ENCODE data around the gene TMEM184C. TPM values are rescaled to one million over a fixed set of nuclear protein-coding genes. Genes with fewer than 3 reads are reported as not detected.

TMEM184C gene
- total RNA-seq, 1 donor from 2014 or later, result 35.7 TPM

DNA sequence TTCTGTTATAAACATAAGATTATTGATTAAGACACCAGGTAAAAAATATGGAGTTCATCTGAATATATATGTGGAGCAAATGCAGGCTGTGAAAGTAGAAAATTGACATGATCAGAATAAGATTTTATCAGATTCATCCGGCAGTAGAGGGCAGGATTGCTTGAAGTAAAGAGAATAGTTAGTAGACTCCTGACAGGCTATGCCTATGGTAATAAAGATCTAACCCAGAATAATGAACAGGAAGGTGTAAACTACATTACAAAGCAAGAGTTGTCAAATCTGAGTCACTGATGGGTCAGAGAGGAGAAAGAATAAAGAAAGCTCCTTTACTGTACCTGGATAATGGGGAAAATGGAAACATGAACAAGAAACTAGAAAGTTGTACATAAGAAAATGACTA is 20.8 kb upstream of the TMEM184C start:
- Histone ChIP-seq H3K36me3 (no peaks in the 10 kb centered on the region), H3K27me3 (no peaks in the 10 kb centered on the region), H3K4me2 (no peak overlapping the region), H3K4me1 (no peaks in the 10 kb centered on the region), H4K20me1 (ENCODE audit: low read depth) (no peaks in the 10 kb centered on the region), H3F3A (ENCODE audit: low read depth) (no peaks in the 10 kb centered on the region), H2AFZ (replicated peaks) (no peak overlapping the region), H3K9me3 (ENCODE audit: low read depth) (no peaks in the 10 kb centered on the region), H3K4me3 (no peak overlapping the region), H3K79me2 (ENCODE audit: low read depth) (no peaks in the 10 kb centered on the region), H3K9ac (no peak overlapping the region), H3K27ac (no peak overlapping the region)
- Mint-ChIP-seq H3K27me3 (ENCODE audit: insufficient read depth, low read depth) (peaks cover 2% of the 10 kb centered on the region), H3K9me3 (peaks cover 2% of the 10 kb centered on the region), H3K27ac (no peak overlapping the region), H3K36me3 (no peaks in the 10 kb centered on the region), H3K4me1 (no peaks in the 10 kb centered on the region), H3K4me3 (no peak overlapping the region)
- TF ChIP-seq, protein P1, sequence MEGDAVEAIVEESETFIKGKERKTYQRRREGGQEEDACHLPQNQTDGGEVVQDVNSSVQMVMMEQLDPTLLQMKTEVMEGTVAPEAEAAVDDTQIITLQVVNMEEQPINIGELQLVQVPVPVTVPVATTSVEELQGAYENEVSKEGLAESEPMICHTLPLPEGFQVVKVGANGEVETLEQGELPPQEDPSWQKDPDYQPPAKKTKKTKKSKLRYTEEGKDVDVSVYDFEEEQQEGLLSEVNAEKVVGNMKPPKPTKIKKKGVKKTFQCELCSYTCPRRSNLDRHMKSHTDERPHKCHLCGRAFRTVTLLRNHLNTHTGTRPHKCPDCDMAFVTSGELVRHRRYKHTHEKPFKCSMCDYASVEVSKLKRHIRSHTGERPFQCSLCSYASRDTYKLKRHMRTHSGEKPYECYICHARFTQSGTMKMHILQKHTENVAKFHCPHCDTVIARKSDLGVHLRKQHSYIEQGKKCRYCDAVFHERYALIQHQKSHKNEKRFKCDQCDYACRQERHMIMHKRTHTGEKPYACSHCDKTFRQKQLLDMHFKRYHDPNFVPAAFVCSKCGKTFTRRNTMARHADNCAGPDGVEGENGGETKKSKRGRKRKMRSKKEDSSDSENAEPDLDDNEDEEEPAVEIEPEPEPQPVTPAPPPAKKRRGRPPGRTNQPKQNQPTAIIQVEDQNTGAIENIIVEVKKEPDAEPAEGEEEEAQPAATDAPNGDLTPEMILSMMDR (IDR thresholded peaks at IDR 0.05), result no peak
- TF ChIP-seq EZH2 (IDR thresholded peaks at IDR 0.05), result no peak
- TF ChIP-seq EZH2phosphoT487 (IDR thresholded peaks at IDR 0.05), result no peak
- no peak for DNase-seq (ENCODE audit: low spot score)

DNA sequence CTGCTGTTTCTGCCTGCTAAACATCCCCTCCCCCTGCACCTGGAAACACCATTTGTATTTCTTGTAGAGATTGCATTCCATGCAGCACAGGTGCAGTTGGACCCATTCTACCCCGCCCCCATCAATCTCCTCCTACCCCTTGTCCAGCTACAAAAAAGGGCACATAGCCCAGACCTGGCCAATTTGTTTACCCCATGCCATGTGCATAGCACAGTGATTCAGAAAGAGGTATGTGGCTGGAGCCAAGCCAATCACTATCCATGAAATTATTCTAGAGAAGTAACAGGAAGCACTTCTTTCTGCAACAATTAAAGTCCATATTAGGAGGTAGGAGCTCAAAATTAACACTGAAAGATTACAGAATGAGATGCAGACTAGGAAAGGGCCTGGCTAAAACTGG is 20.2 kb upstream of the TMEM184C start:
- Histone ChIP-seq H3K9me3 (ENCODE audit: low read depth) (no peaks in the 10 kb centered on the region), H3K27ac (no peak overlapping the region), H4K20me1 (ENCODE audit: low read depth) (no peaks in the 10 kb centered on the region), H3K27me3 (no peaks in the 10 kb centered on the region), H3F3A (ENCODE audit: low read depth) (no peaks in the 10 kb centered on the region), H2AFZ (replicated peaks) (no peak overlapping the region), H3K4me2 (no peak overlapping the region), H3K4me1 (no peaks in the 10 kb centered on the region), H3K4me3 (no peak overlapping the region), H3K79me2 (ENCODE audit: low read depth) (no peaks in the 10 kb centered on the region), H3K36me3 (no peaks in the 10 kb centered on the region), H3K9ac (no peak overlapping the region)
- Mint-ChIP-seq H3K27ac (no peak overlapping the region), H3K36me3 (no peaks in the 10 kb centered on the region), H3K27me3 (ENCODE audit: insufficient read depth, low read depth) (peaks cover 2% of the 10 kb centered on the region), H3K9me3 (peaks cover 2% of the 10 kb centered on the region), H3K4me1 (no peaks in the 10 kb centered on the region), H3K4me3 (no peak overlapping the region)
- no peak for DNase-seq (ENCODE audit: low spot score)
- TF ChIP-seq, protein P1 (IDR thresholded peaks at IDR 0.05), result no peak
- no peak for TF ChIP-seq EZH2 (IDR thresholded peaks at IDR 0.05)
- no peak for TF ChIP-seq EZH2phosphoT487 (IDR thresholded peaks at IDR 0.05)

DNA sequence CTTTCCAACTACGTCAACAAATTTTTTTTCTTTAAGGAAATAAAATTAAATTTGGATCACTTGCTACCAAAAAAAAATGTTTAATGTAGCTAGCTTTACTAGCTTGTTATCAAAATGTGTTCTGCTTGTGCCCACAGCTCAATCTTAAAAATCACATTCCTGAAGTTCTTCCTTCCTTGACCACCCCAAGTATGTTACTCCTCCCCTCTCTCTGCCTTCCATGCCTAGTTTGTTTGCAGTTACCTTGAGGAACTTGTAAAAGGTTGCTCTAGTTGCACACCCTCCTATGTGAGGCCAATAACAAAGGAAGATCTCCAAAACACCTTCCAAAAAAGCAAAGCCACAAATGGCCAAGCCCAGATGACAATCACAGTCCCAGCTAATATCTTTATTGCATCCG is 19.6 kb upstream of the TMEM184C start:
- Histone ChIP-seq H3F3A (ENCODE audit: low read depth) (no peaks in the 10 kb centered on the region), H3K9ac (no peak overlapping the region), H2AFZ (replicated peaks) (no peak overlapping the region), H3K4me3 (no peak overlapping the region), H3K9me3 (ENCODE audit: low read depth) (no peaks in the 10 kb centered on the region), H3K4me2 (no peak overlapping the region), H3K4me1 (no peaks in the 10 kb centered on the region), H3K79me2 (ENCODE audit: low read depth) (no peaks in the 10 kb centered on the region), H4K20me1 (ENCODE audit: low read depth) (no peaks in the 10 kb centered on the region), H3K27ac (no peak overlapping the region), H3K36me3 (no peaks in the 10 kb centered on the region), H3K27me3 (no peaks in the 10 kb centered on the region)
- no peaks in the 10 kb centered on the region for H3K36me3 Mint-ChIP-seq
- no peak for DNase-seq (ENCODE audit: low spot score)
- H3K4me3 Mint-ChIP-seq, result no peak overlapping the region
- H3K9me3 Mint-ChIP-seq, result peaks cover 2% of the 10 kb centered on the region
- TF ChIP-seq EZH2 (IDR thresholded peaks at IDR 0.05) (no peak), EZH2phosphoT487 (IDR thresholded peaks at IDR 0.05) (no peak)
- TF ChIP-seq, protein P1 (IDR thresholded peaks at IDR 0.05), result no peak
- no peaks in the 10 kb centered on the region for H3K4me1 Mint-ChIP-seq
- peaks cover 2% of the 10 kb centered on the region for H3K27me3 Mint-ChIP-seq (ENCODE audit: insufficient read depth, low read depth)
- H3K27ac Mint-ChIP-seq, result no peak overlapping the region
